ENCODE data around the gene ORC5. TPM values are rescaled to one million over a fixed set of nuclear protein-coding genes. Genes with fewer than 3 reads are reported as not detected.

The ORC5 gene
- total RNA-seq, 1 experiment from 2014 or later = 25.9 TPM

GRCh38 chr7:104217620-104218019, 9.8 kb upstream of the ORC5 start:
- H2BK120ac ChIP-seq (ENCODE audit: low read depth, low read length, poor library complexity, severe bottlenecking) = no peak overlapping the region
- H3K56ac ChIP-seq (ENCODE audit: insufficient read length, low read depth, low read length) = no peak overlapping the region
- H3K27me3 ChIP-seq (ENCODE audit: insufficient read depth, low read length) = no peaks in the 10 kb centered on the region
- H2AFZ ChIP-seq (ENCODE audit: low read length) = no peak overlapping the region
- no peak overlapping the region for H3K4me2 ChIP-seq (ENCODE audit: insufficient read depth, insufficient read length, low read length)
- no peaks in the 10 kb centered on the region for H3K4me1 Mint-ChIP-seq
- no peak overlapping the region for H2BK20ac ChIP-seq (ENCODE audit: low read depth, low read length, poor library complexity, severe bottlenecking)
- no peak overlapping the region for H4K5ac ChIP-seq (ENCODE audit: insufficient read length, low read depth, low read length)
- WGBS (ENCODE audit: extremely low coverage, insufficient read length, low lambda C conversion rate) = no CpG with 5 or more reads among the region's 4 CpGs
- H3K79me1 ChIP-seq (ENCODE audit: insufficient read depth, low read depth, low read length, poor library complexity, severe bottlenecking) = no peaks in the 10 kb centered on the region
- no peak for TF ChIP-seq CTCF (conservative IDR thresholded peaks at IDR 0.05)
- H4K8ac ChIP-seq (replicated peaks; ENCODE audit: insufficient read length, low read depth, low read length) = no peak overlapping the region
- no peaks in the 10 kb centered on the region for H3K79me2 ChIP-seq (ENCODE audit: insufficient read depth, low read length)
- H3K14ac ChIP-seq (ENCODE audit: insufficient read depth, low read length) = no peak overlapping the region
- H3K4me3 Mint-ChIP-seq = no peak overlapping the region
- no peak overlapping the region for H3K27ac Mint-ChIP-seq
- no peak overlapping the region for H2BK5ac ChIP-seq (ENCODE audit: insufficient read length, low read length)
- H2BK12ac ChIP-seq (ENCODE audit: insufficient read length, low read depth, low read length) = no peak overlapping the region
- no peaks in the 10 kb centered on the region for H3K9me3 ChIP-seq (ENCODE audit: control insufficient read depth, low read depth, low read length)
- no peak overlapping the region for H3K23ac ChIP-seq (ENCODE audit: insufficient read length, low read depth, low read length)
- H4K91ac ChIP-seq (ENCODE audit: insufficient read length, low read depth, low read length) = no peak overlapping the region
- H3K9me3 Mint-ChIP-seq = peaks cover 7 to 11% of the 10 kb centered on the region in 2 experiments
- no peak overlapping the region for H3K9ac ChIP-seq (ENCODE audit: extremely low read depth, insufficient read length, low read length)
- no peaks in the 10 kb centered on the region for H3K4me1 ChIP-seq (ENCODE audit: insufficient read depth, low read length)
- DNase-seq = no peak
- H3K18ac ChIP-seq (ENCODE audit: insufficient read length, low read depth, low read length) = no peak overlapping the region
- H3K27ac ChIP-seq (ENCODE audit: insufficient read length, low read depth, low read length) = no peak overlapping the region
- H3K27me3 Mint-ChIP-seq (ENCODE audit: low read depth) = peaks cover 5% of the 10 kb centered on the region
- no peak overlapping the region for H3K4ac ChIP-seq (ENCODE audit: low read depth, low read length)
- no peaks in the 10 kb centered on the region for H4K20me1 ChIP-seq (ENCODE audit: control insufficient read depth, insufficient read depth, insufficient read length)
- H2AK5ac ChIP-seq (ENCODE audit: insufficient read length, low read length) = no peak overlapping the region
- no peak overlapping the region for H3T11ph ChIP-seq (ENCODE audit: low read length)
- no peak overlapping the region for H2BK15ac ChIP-seq (ENCODE audit: low read depth, low read length)
- H3K23me2 ChIP-seq (ENCODE audit: insufficient read length, low read depth, low read length, poor library complexity, severe bottlenecking) = no peaks in the 10 kb centered on the region
- no peaks in the 10 kb centered on the region for H3K36me3 Mint-ChIP-seq (ENCODE audit: insufficient read depth in 1 of 3, low read depth in 3 of 3)
